Stomach (tissue), 9 donors: ENCODE results near the gene APLNR. TPM values are rescaled to one million over a fixed set of nuclear protein-coding genes. Genes with fewer than 3 reads are reported as not detected.

ENCODE experiments used
- DNase-seq, 2 donors: peaks; one replicate each; pipeline versions ENCODE4 v3.0.0 to v3.0.0-alpha.2; 2013 to 2019
- H3K27ac ChIP-seq, 5 donors: fragments of 200-600 bp in 4 of 5; sonication (generic) in 4 of 5; one replicate each; pipeline ENCODE4 v1.5.1; 2013 to 2019; ENCODE audit warnings: mild to moderate bottlenecking in 1 of 5, moderate library complexity in 1 of 5
- H3K27me3 ChIP-seq, 3 donors: fragments of 200-600 bp; sonication (generic); one replicate each; pipeline ENCODE4 v1.5.1; 2017 to 2019; ENCODE audit warnings: mixed run types in 1 of 3
- H3K36me3 ChIP-seq, 4 donors: fragments of 200-600 bp; sonication (generic); 1 replicate in 3 of 4; 2 replicates in 1 of 4; pipeline ENCODE4 v1.5.1; 2016 to 2019
- H3K4me1 ChIP-seq, 4 donors: fragments of 200-600 bp; sonication (generic); one replicate each; pipeline ENCODE4 v1.5.1; 2016 to 2019
- H3K4me3 ChIP-seq, 4 donors: fragments of 200-600 bp; sonication (generic) in 3 of 4; one replicate each; pipeline ENCODE4 v1.5.1; 2016 to 2019; ENCODE audit warnings: mild to moderate bottlenecking in 1 of 4
- H3K9me3 ChIP-seq, 4 donors: fragments of 200-600 bp; sonication (generic); one replicate each; pipeline ENCODE4 v1.5.1; 2016 to 2019
- EP300 ChIP-seq: sonication (generic); formaldehyde crosslinking; IDR thresholded peaks from one replicate; pipeline ENCODE4 v1.6.1; 2017; ENCODE audit warnings: antibody characterized with exemption
- POLR2A ChIP-seq, 4 donors: fragments of 450-650 bp; IDR thresholded peaks; one replicate each; pipeline ENCODE4 v1.6.1; 2016; ENCODE audit warnings: antibody characterized with exemption in 4 of 4, control low read depth in 2 of 4, mild to moderate bottlenecking in 1 of 4, moderate library complexity in 1 of 4
- POLR2AphosphoS5 ChIP-seq, 3 donors: sonication (generic); formaldehyde crosslinking; IDR thresholded peaks; one replicate each; pipeline ENCODE4 v1.6.1; 2016; ENCODE audit warnings: antibody characterized with exemption in 3 of 3
- WGBS, 5 donors: extraction: QIAGEN DNeasy Blood & Tissue Kit in 3 of 5; methylation state at CpG; one replicate each; pipeline versions ENCODE4 v1.1.5 to v1.1.7; 2013 to 2018; 5-methylcytosine and 5-hydroxymethylcytosine counted together
- intact Hi-C: fragments of 100-400 bp; cut with DNase I; formaldehyde crosslinking; loops from one replicate; pipeline ENCODE4 v1.15.1; 2023; ENCODE audit warnings: low total_unique reads
- polyA plus RNA-seq, 3 donors: library from polyadenylated mRNA; stranded (reverse); fragments of 200-250 nt; gene quantifications; one replicate each; pipeline ENCODE4 v1.2.3, GENCODE V29; 2013
- total RNA-seq, 5 donors: library from RNA; depleted of rRNA; stranded (reverse); fragments of >200 nt; gene quantifications; one replicate each; pipeline versions ENCODE4 v1.1.0 to v1.2.3, GENCODE V29; 2014 to 2016
- TF ChIP-seq, protein P1 (sequence below), 7 experiments: fragments of 450-650 bp in 4 of 7; fragments of 200-600 bp in 3 of 7; sonication (generic) in 3 of 7; IDR thresholded peaks; one replicate each; pipeline ENCODE4 v1.5.1; 2016 to 2019; ENCODE audit warnings: antibody characterized with exemption in 7 of 7, control low read depth in 2 of 7, mild to moderate bottlenecking in 1 of 7
- donor health status: healthy with polysubstance abuse.
- donor health status: Bipolar disorder and iron deficiency.
- donor health status: healthy.

The APLNR gene
- total and polyA plus RNA-seq, 8 donors, result 0.43 to 12.1 (median 1.7) TPM; not detected in 2

DNA sequence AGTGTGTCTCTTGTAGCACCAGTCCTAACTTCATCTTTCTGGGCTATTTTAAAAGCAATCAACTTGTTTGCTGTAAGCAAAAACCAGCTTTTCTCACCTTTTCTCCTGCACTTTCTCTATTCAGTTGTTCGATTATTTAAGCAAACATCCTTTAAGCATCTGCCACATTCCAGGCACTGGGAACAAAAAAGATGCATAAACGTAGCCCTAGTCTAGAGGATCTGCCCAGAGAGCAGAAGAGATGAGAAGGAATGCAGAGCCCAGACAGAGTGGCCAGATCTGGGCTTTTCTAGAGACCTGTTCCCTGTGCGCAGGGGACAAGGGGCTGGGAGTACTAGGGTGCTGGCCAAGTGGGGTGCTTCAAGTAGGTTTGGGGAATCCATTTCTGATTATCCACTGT lies 8.4 kb downstream of the APLNR start:
- TF ChIP-seq POLR2A (IDR thresholded peaks at IDR 0.05) (no peak), EP300 (no peak), POLR2AphosphoS5 (IDR thresholded peaks at IDR 0.05) (no peak)
- TF ChIP-seq, protein P1, sequence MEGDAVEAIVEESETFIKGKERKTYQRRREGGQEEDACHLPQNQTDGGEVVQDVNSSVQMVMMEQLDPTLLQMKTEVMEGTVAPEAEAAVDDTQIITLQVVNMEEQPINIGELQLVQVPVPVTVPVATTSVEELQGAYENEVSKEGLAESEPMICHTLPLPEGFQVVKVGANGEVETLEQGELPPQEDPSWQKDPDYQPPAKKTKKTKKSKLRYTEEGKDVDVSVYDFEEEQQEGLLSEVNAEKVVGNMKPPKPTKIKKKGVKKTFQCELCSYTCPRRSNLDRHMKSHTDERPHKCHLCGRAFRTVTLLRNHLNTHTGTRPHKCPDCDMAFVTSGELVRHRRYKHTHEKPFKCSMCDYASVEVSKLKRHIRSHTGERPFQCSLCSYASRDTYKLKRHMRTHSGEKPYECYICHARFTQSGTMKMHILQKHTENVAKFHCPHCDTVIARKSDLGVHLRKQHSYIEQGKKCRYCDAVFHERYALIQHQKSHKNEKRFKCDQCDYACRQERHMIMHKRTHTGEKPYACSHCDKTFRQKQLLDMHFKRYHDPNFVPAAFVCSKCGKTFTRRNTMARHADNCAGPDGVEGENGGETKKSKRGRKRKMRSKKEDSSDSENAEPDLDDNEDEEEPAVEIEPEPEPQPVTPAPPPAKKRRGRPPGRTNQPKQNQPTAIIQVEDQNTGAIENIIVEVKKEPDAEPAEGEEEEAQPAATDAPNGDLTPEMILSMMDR (IDR thresholded peaks at IDR 0.05), result no peak
- Histone ChIP-seq H3K4me3 (no peak overlapping the region), H3K36me3 (no peaks in the 10 kb centered on the region), H3K9me3 (no peaks in the 10 kb centered on the region), H3K27ac (no peak overlapping the region), H3K4me1 (no peaks in the 10 kb centered on the region), H3K27me3 (peaks cover 0 to 35% (median 0%) of the 10 kb centered on the region in 3 donors)
- DNase-seq, result no peak
- 56 to 67% (median 62%) methylated on average over 3 of the region's 3 CpGs for WGBS, 5 donors
- intact Hi-C loops, result no loop called here

DNA sequence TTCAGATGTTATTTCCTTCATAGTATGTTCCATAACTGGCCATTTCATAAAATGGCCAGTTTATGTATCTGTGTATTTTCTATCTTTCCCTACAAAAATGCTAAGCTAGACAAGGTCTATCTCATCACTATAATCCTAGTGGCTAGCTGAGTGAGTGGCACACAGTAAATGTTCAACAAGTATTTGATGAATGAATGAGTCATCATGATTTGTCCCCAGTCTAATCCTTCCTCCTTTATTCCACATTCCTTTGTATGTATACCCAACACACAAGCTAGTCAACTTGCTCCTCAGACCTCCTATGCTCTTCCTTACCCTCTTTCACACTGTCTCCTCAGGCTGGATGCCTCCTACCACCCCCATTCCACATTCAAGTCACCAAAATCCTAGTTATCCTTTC lies 12.5 kb downstream of the APLNR start:
- H3K4me1 ChIP-seq, result no peaks in the 10 kb centered on the region
- peaks cover 0 to 15% (median 0%) of the 10 kb centered on the region in 3 donors for H3K27me3 ChIP-seq
- H3K9me3 ChIP-seq, result no peaks in the 10 kb centered on the region
- no peak overlapping the region for H3K4me3 ChIP-seq
- H3K27ac ChIP-seq, result no peak overlapping the region
- TF ChIP-seq, protein P1 (IDR thresholded peaks at IDR 0.05), result no peak
- TF ChIP-seq POLR2A (IDR thresholded peaks at IDR 0.05) (no peak), EP300 (no peak), POLR2AphosphoS5 (IDR thresholded peaks at IDR 0.05) (no peak)
- DNase-seq, result no peak
- no peaks in the 10 kb centered on the region for H3K36me3 ChIP-seq
- intact Hi-C loops, result no loop called here

DNA sequence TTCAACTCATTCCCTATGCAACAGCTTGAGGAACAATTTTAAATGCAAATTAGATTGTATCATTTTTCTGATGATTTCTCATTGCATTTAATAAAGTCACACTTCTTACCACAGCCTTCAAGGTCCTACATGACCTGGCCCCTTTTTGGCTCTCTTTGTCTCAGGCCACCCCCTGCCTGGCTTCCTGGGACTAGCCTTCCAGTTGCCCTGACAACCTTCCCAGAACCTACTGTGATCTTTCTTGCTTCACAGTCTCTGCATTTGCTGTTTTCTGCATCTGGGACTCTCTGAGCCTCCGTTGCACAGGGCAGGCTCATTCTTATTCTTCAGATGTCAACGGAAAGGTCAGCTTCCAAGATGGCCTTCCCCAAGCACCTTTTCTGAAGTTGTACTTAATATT lies 12.9 kb downstream of the APLNR start:
- Histone ChIP-seq H3K9me3 (no peaks in the 10 kb centered on the region), H3K27me3 (peaks cover 0 to 15% (median 0%) of the 10 kb centered on the region in 3 donors), H3K36me3 (no peaks in the 10 kb centered on the region), H3K27ac (no peak overlapping the region), H3K4me1 (no peaks in the 10 kb centered on the region), H3K4me3 (no peak overlapping the region)
- DNase-seq, result no peak
- no peak for TF ChIP-seq POLR2AphosphoS5 (IDR thresholded peaks at IDR 0.05)
- no peak for TF ChIP-seq POLR2A (IDR thresholded peaks at IDR 0.05)
- TF ChIP-seq, protein P1 (IDR thresholded peaks at IDR 0.05), result no peak
- TF ChIP-seq EP300, result no peak
- intact Hi-C loops, result no loop called here
- WGBS, 5 donors, result 77 to 94% (median 83%) methylated on average over 2 of the region's 2 CpGs

DNA sequence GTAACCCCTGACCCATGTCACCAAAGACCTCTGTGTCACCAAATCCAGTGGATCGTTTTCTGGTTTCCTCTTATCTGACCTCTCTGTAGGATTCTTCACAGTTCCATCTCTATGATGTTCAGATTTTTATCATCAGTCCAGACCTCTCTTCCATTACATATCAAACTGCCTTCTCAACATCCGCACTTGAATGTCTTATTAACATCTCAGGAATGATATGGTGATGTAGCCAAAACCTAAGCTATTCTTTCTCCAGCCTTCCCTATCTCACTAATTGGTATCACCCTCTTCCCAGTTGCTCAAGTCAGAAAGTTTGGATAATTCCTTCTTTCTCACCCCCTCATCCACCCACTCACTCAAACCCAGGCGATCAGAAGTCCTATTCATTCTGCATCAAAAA lies 13.4 kb downstream of the APLNR start:
- Histone ChIP-seq H3K4me3 (no peak overlapping the region), H3K9me3 (no peaks in the 10 kb centered on the region), H3K36me3 (no peaks in the 10 kb centered on the region), H3K27ac (no peak overlapping the region), H3K4me1 (no peaks in the 10 kb centered on the region), H3K27me3 (peaks cover 0 to 15% (median 0%) of the 10 kb centered on the region in 3 donors)
- TF ChIP-seq EP300 (no peak), POLR2A (IDR thresholded peaks at IDR 0.05) (no peak), POLR2AphosphoS5 (IDR thresholded peaks at IDR 0.05) (no peak)
- TF ChIP-seq, protein P1 (IDR thresholded peaks at IDR 0.05), result no peak
- WGBS, 5 donors, result 75 to 84% (median 81%) methylated on average over 3 of the region's 3 CpGs
- DNase-seq, result no peak
- intact Hi-C loops, result no loop called here
